CD4-positive, alpha-beta T cell (primary cell): Measurements from ENCODE around the gene COG7. TPM values are rescaled to one million over a fixed set of nuclear protein-coding genes. Genes with fewer than 3 reads are reported as not detected.
"Not testable (repeated sequence)": the region's sequence is repeated elsewhere in the genome, so short reads cannot be mapped to it uniquely, and the experiment has no call there.

Experiments
- ATAC-seq: fragments of 200-7000 bp; cut with Tn5 transposase; one replicate; pipeline ENCODE4 v1.10.0; 2022; ENCODE audit warnings: mild to moderate bottlenecking; ENCODE audit not compliant: poor library complexity
- CTCF ChIA-PET: fragments of 350-600 bp; sonication (Branson Sonifier 250); formaldehyde crosslinking; loops from one replicate; lab custom pipeline; 2021; ENCODE audit warnings: antibody characterized with exemption, inconsistent platforms; lab: Charles Lee
- POLR2A ChIA-PET: fragments of 350-600 bp; sonication (Branson Sonifier 250); formaldehyde crosslinking; loops from one replicate; lab custom pipeline; 2021; ENCODE audit warnings: antibody characterized with exemption, inconsistent platforms; lab: Charles Lee
- DNase-seq, 14 experiments: peaks; one replicate each; pipeline ENCODE4 v3.0.0-alpha.2; 2013 to 2020; ENCODE audit warnings: mixed read lengths in 2 of 14
- H3K27ac ChIP-seq, 2 donors: one replicate each; pipeline versions ENCODE4 v1.5.1 to v1.7.0; 2013; ENCODE audit warnings: low read length in 2 of 2, low read depth in 1 of 2, mild to moderate bottlenecking in 1 of 2
- H3K27me3 ChIP-seq, 2 experiments: 1 replicate in 1 of 2; 2 replicates in 1 of 2; pipeline versions ENCODE4 v1.6.1 to v1.7.0; 2013; ENCODE audit warnings: low read length in 2 of 2, control low read depth in 1 of 2, mild to moderate bottlenecking in 1 of 2, moderate library complexity in 1 of 2; ENCODE audit not compliant: insufficient read depth in 2 of 2, control insufficient read depth in 1 of 2
- H3K36me3 ChIP-seq: one replicate; pipeline ENCODE4 v1.6.1; 2013; ENCODE audit warnings: low read length, control low read depth; ENCODE audit not compliant: insufficient read depth
- H3K4me1 ChIP-seq: one replicate; pipeline ENCODE4 v1.6.1; 2013; ENCODE audit warnings: low read length, control low read depth; ENCODE audit not compliant: insufficient read depth
- H3K4me3 ChIP-seq: one replicate; pipeline ENCODE4 v1.5.1; 2013; ENCODE audit warnings: mild to moderate bottlenecking, low read length, moderate library complexity
- H3K9me3 ChIP-seq, 2 experiments: 1 replicate in 1 of 2; 2 replicates in 1 of 2; pipeline versions ENCODE4 v1.6.1 to v1.7.0; 2013; ENCODE audit warnings: low read length in 2 of 2, mild to moderate bottlenecking in 2 of 2, control low read depth in 1 of 2, moderate library complexity in 1 of 2; ENCODE audit not compliant: control insufficient read depth in 1 of 2, insufficient read depth in 1 of 2
- H3K27ac Mint-ChIP-seq: one replicate; pipeline ENCODE4 v1.8.0; 2020; ENCODE audit warnings: mixed read lengths
- H3K27me3 Mint-ChIP-seq: one replicate; pipeline ENCODE4 v1.8.0; 2021; ENCODE audit warnings: mixed read lengths
- H3K36me3 Mint-ChIP-seq: one replicate; pipeline ENCODE4 v1.8.0; 2021; ENCODE audit warnings: low read depth, mixed read lengths
- H3K4me1 Mint-ChIP-seq: one replicate; pipeline ENCODE4 v1.8.0; 2021; ENCODE audit warnings: low read depth, mixed read lengths
- H3K4me3 Mint-ChIP-seq: one replicate; pipeline ENCODE4 v1.8.0; 2020; ENCODE audit warnings: mild to moderate bottlenecking, mixed read lengths
- H3K9me3 Mint-ChIP-seq: one replicate; pipeline ENCODE4 v1.8.0; 2020; ENCODE audit warnings: mixed read lengths
- intact Hi-C, 2 experiments: fragments of 100-400 bp; cut with DNase I in 1 of 2; cut with micrococcal nuclease in 1 of 2; formaldehyde crosslinking; loops; one replicate each; pipeline versions ENCODE4 v1.15.1 to v1.9.0; 2023 to 2025; cut with DNase I, micrococcal nuclease
- total RNA-seq, 174 experiments: library from RNA in 2 of 174; stranded (reverse) in 2 of 174; gene quantifications; one replicate each; pipeline ENCODE4 v1.2.3 and lab custom pipeline; 2021 to 2026
- TF ChIP-seq, protein P1 (sequence below): fragments of 200-600 bp; IDR thresholded peaks from one replicate; pipeline ENCODE4 v1.8.0; 2022; ENCODE audit warnings: antibody characterized with exemption, mild to moderate bottlenecking

Gene COG7
- total RNA-seq, 2 experiments from 2014 or later = 12.6 to 13.6 TPM

DNA sequence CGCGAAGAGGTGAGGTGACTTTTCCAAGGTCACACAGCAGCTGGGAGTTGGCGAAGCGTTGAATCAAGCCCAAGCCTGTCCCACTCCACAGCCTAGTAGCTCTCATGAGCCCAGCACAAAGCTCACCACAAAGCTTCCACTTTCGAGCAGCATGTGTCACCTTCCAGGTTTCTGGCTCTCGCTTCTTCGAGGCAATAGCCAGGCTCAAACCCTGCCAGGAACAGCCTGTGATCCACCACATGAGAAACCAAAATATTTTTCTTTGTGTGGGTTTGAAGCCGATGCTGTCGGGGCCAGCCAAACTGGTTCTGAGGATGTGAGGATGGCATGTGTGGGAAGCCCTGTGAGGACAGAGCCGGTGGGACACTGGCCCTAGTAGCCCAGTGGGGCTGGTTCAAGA lies 68.1 kb downstream of the COG7 start:
- Mint-ChIP-seq H3K27me3 (no peaks in the 10 kb centered on the region), H3K4me1 (no peaks in the 10 kb centered on the region), H3K9me3 (no peaks in the 10 kb centered on the region), H3K4me3 (no peak overlapping the region), H3K36me3 (peaks cover 14% of the 10 kb centered on the region), H3K27ac (no peak overlapping the region)
- TF ChIP-seq, protein P1, sequence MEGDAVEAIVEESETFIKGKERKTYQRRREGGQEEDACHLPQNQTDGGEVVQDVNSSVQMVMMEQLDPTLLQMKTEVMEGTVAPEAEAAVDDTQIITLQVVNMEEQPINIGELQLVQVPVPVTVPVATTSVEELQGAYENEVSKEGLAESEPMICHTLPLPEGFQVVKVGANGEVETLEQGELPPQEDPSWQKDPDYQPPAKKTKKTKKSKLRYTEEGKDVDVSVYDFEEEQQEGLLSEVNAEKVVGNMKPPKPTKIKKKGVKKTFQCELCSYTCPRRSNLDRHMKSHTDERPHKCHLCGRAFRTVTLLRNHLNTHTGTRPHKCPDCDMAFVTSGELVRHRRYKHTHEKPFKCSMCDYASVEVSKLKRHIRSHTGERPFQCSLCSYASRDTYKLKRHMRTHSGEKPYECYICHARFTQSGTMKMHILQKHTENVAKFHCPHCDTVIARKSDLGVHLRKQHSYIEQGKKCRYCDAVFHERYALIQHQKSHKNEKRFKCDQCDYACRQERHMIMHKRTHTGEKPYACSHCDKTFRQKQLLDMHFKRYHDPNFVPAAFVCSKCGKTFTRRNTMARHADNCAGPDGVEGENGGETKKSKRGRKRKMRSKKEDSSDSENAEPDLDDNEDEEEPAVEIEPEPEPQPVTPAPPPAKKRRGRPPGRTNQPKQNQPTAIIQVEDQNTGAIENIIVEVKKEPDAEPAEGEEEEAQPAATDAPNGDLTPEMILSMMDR = no peak
- DNase-seq (no peak), ATAC-seq (no peak)
- H3K4me1 ChIP-seq = no peaks in the 10 kb centered on the region
- H3K4me3 ChIP-seq = no peak overlapping the region
- POLR2A ChIA-PET = no interaction called here
- intact Hi-C loops = no loop called here
- CTCF ChIA-PET = no interaction called here
- no peaks in the 10 kb centered on the region for H3K27me3 ChIP-seq
- H3K9me3 ChIP-seq = no peaks in the 10 kb centered on the region
- no peak overlapping the region for H3K27ac ChIP-seq
- peaks cover 15% of the 10 kb centered on the region for H3K36me3 ChIP-seq

- Mint-ChIP-seq H3K36me3 (peaks cover 4% of the 10 kb centered on the region), H3K27ac (no peak overlapping the region), H3K4me1 (no peaks in the 10 kb centered on the region), H3K27me3 (no peaks in the 10 kb centered on the region), H3K9me3 (no peaks in the 10 kb centered on the region), H3K4me3 (no peak overlapping the region)
- TF ChIP-seq, protein P1 = no peak
- no peak for ATAC-seq
- DNase-seq = no peak
- ChIA-PET CTCF (no interaction called here), POLR2A (no interaction called here)
- Histone ChIP-seq H3K36me3 (peaks cover 5% of the 10 kb centered on the region), H3K27me3 (no peaks in the 10 kb centered on the region), H3K4me1 (no peaks in the 10 kb centered on the region), H3K4me3 (no peak overlapping the region), H3K9me3 (no peaks in the 10 kb centered on the region), H3K27ac (no peak overlapping the region)
- intact Hi-C loops = no loop called here
Measured at GRCh38 chr16:23383881-23384280, 69.1 kb downstream of the COG7 start.

DNA sequence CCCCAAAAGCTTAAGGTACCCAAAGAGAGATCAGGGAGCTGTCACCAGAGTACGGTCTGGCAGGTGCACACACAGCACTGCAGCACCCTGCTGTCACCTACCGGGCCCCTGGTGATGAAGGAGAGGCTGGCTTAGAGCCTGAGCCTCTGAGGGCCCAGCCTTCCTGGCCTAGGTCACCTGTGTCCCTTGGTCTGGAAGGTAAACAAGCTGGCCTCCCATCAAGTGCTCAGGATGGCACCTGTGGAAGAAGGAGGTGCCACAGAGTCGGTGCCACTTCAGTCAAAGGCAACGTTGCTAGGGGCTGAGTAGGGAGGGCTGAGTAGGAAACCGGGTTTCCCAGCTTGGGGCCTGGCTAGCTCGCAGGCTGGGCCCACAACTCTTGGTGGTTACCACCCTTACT lies 70.7 kb downstream of the COG7 start:
- ChIA-PET POLR2A (no interaction called here), CTCF (no interaction called here)
- Mint-ChIP-seq H3K4me1 (no peaks in the 10 kb centered on the region), H3K27me3 (no peaks in the 10 kb centered on the region), H3K36me3 (no peaks in the 10 kb centered on the region), H3K27ac (no peak overlapping the region), H3K4me3 (no peak overlapping the region), H3K9me3 (no peaks in the 10 kb centered on the region)
- Histone ChIP-seq H3K9me3 (no peaks in the 10 kb centered on the region), H3K27me3 (no peaks in the 10 kb centered on the region), H3K27ac (no peak overlapping the region), H3K4me1 (no peaks in the 10 kb centered on the region), H3K36me3 (no peaks in the 10 kb centered on the region), H3K4me3 (no peak overlapping the region)
- ATAC-seq = no peak
- no peak for DNase-seq
- TF ChIP-seq, protein P1 = no peak
- intact Hi-C loops = no loop called here

DNA sequence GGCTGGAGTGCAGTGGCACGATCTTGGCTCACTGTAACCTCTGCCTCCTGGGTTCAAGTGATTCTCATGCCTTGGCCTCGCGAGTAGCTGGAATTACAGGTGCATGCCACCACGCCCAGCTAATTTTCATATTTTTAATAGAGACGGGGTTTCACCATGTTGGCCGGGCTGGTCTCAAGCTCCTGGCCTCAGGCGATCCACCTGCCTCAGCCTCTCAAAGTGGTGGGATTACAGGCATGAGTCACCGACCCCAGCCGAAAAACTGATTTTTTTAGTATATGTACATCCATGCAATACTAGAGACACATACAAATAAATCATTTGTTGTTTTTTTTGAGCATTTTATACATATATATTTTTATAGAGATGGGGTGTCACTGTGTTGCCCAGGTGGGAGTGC lies 71.3 kb downstream of the COG7 start:
- DNase-seq, H3K36me3 ChIP-seq, H3K9me3 ChIP-seq, H3K4me1 ChIP-seq, POLR2A ChIA-PET, H3K4me3 ChIP-seq, H3K4me1 Mint-ChIP-seq, H3K9me3 Mint-ChIP-seq, ATAC-seq, H3K27ac Mint-ChIP-seq, intact Hi-C loops, H3K27me3 ChIP-seq, CTCF ChIA-PET, H3K36me3 Mint-ChIP-seq, H3K27me3 Mint-ChIP-seq, H3K27ac ChIP-seq, H3K4me3 Mint-ChIP-seq: not testable (repeated sequence)
